ENCODE results near the gene ANKRD29. TPM values are rescaled to one million over a fixed set of nuclear protein-coding genes. Genes with fewer than 3 reads are reported as not detected.

ANKRD29 gene
- total RNA-seq, 1 experiment from 2014 or later, result 8.2 TPM

- Histone ChIP-seq H3K27me3 (replicated peaks; ENCODE audit: control insufficient read depth, insufficient read depth, low read length) (no peaks in the 10 kb centered on the region), H3K4me1 (0 out of 2 replicates have a peak, but pooled peaks cover 7% of the 10 kb centered on the region), H3K4me3 (ENCODE audit: low read depth, low read length) (peak overlapping the region; percentile 16), H3K36me3 (ENCODE audit: control insufficient read depth, insufficient read depth, low read length) (no peaks in the 10 kb centered on the region), H3K9me3 (no peaks in the 10 kb centered on the region)
- H3K9me3 Mint-ChIP-seq (ENCODE audit: unreplicated experiment), result no peaks in the 10 kb centered on the region
- BruUV-seq (replicated peaks), result no TSS peak
- no peak overlapping the region for H3K27ac Mint-ChIP-seq (ENCODE audit: unreplicated experiment)
- POLR2A ChIA-PET, result no interaction called here
- TF ChIP-seq CTCF (IDR thresholded peaks at IDR 0.05; ENCODE audit: insufficient read depth in 1 of 2, low read depth in 1 of 2, low read length in 1 of 2, severe bottlenecking in 1 of 2, unreplicated experiment in 1 of 2), result no peak
- H3K4me1 Mint-ChIP-seq (ENCODE audit: low read depth, unreplicated experiment), result peaks cover 8% of the 10 kb centered on the region
- H3K27me3 Mint-ChIP-seq (ENCODE audit: insufficient read depth, unreplicated experiment), result no peaks in the 10 kb centered on the region
- H3K36me3 Mint-ChIP-seq (ENCODE audit: insufficient read depth, unreplicated experiment), result no peaks in the 10 kb centered on the region
- intact Hi-C loops (cut with micrococcal nuclease; ENCODE audit: unreplicated experiment), result no loop called here
- no peak for DNase-seq
- CTCF ChIA-PET, result interaction anchor here (1.2 kb wide), 1 partner anchor 84 kb away, joined by 8 read pairs; no protein-coding TSS in a partner anchor
- H3K4me3 Mint-ChIP-seq (ENCODE audit: unreplicated experiment), result no peak overlapping the region
Measured at GRCh38 chr18:23618862-23619387, 43.8 kb downstream of the ANKRD29 start.

DNA sequence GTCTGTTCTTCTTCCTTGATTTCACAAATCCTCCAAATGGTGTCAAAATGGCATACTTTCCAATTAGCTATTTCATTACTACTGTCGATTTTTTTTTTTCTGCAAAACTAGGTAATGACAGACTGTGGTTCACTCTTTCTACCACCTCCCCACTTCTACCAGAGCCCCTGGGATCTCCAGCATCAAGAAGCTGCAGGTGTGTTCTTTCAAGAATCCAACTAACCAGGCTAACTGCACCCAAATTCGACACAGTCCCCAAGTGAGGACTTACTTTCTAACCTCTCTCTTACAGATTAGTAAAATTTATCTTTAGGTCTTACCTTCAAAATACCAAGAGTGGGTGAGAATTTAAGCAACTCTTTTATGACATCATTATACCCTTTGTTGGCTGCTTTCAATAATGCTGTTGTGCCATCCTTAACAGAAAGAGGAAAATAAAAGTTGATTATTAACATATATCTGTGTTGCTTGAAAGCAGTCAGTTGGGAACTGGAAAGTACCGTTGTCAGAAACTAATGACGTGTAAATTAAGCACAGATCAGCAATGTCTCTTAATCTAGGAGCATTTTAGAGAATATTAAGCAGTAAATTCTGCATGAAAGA lies 45.2 kb downstream of the ANKRD29 start:
- BruUV-seq (replicated peaks), result no TSS peak
- H3K9me3 Mint-ChIP-seq (ENCODE audit: unreplicated experiment), result no peaks in the 10 kb centered on the region
- H3K27me3 Mint-ChIP-seq (ENCODE audit: insufficient read depth, unreplicated experiment), result no peaks in the 10 kb centered on the region
- ChIA-PET POLR2A (no interaction called here), CTCF (no interaction called here)
- H3K4me3 ChIP-seq (ENCODE audit: low read depth, low read length), result no peak overlapping the region
- intact Hi-C loops (cut with micrococcal nuclease; ENCODE audit: unreplicated experiment), result no loop called here
- H3K4me1 ChIP-seq, result peaks cover 11% of the 10 kb centered on the region
- no peaks in the 10 kb centered on the region for H3K36me3 Mint-ChIP-seq (ENCODE audit: insufficient read depth, unreplicated experiment)
- no peaks in the 10 kb centered on the region for H3K9me3 ChIP-seq
- no peak overlapping the region for H3K4me3 Mint-ChIP-seq (ENCODE audit: unreplicated experiment)
- H3K4me1 Mint-ChIP-seq (ENCODE audit: low read depth, unreplicated experiment), result peaks cover 11% of the 10 kb centered on the region
- TF ChIP-seq CTCF (IDR thresholded peaks at IDR 0.05; ENCODE audit: insufficient read depth in 1 of 2, low read depth in 1 of 2, low read length in 1 of 2, severe bottlenecking in 1 of 2, unreplicated experiment in 1 of 2), result no peak
- H3K27ac Mint-ChIP-seq (ENCODE audit: unreplicated experiment), result no peak overlapping the region
- H3K36me3 ChIP-seq (ENCODE audit: control insufficient read depth, insufficient read depth, low read length), result no peaks in the 10 kb centered on the region
- no peaks in the 10 kb centered on the region for H3K27me3 ChIP-seq (replicated peaks; ENCODE audit: control insufficient read depth, insufficient read depth, low read length)
- no peak for DNase-seq

- no peaks in the 10 kb centered on the region for H3K27me3 Mint-ChIP-seq (ENCODE audit: insufficient read depth, unreplicated experiment)
- no TSS peak for BruUV-seq (replicated peaks)
- no peaks in the 10 kb centered on the region for H3K9me3 ChIP-seq
- CTCF ChIA-PET, result no interaction called here
- no peak overlapping the region for H3K27ac Mint-ChIP-seq (ENCODE audit: unreplicated experiment)
- H3K4me3 Mint-ChIP-seq (ENCODE audit: unreplicated experiment), result no peak overlapping the region
- POLR2A ChIA-PET, result no interaction called here
- no peaks in the 10 kb centered on the region for H3K36me3 Mint-ChIP-seq (ENCODE audit: insufficient read depth, unreplicated experiment)
- intact Hi-C loops (cut with micrococcal nuclease; ENCODE audit: unreplicated experiment), result no loop called here
- no peaks in the 10 kb centered on the region for H3K9me3 Mint-ChIP-seq (ENCODE audit: unreplicated experiment)
- TF ChIP-seq CTCF (IDR thresholded peaks at IDR 0.05; ENCODE audit: insufficient read depth in 1 of 2, low read depth in 1 of 2, low read length in 1 of 2, severe bottlenecking in 1 of 2, unreplicated experiment in 1 of 2), result no peak
- H3K36me3 ChIP-seq (ENCODE audit: control insufficient read depth, insufficient read depth, low read length), result no peaks in the 10 kb centered on the region
- H3K4me1 Mint-ChIP-seq (ENCODE audit: low read depth, unreplicated experiment), result peaks cover 20% of the 10 kb centered on the region
- peaks cover 17% of the 10 kb centered on the region for H3K4me1 ChIP-seq
- DNase-seq, result no peak
- H3K27me3 ChIP-seq (replicated peaks; ENCODE audit: control insufficient read depth, insufficient read depth, low read length), result no peaks in the 10 kb centered on the region
- H3K4me3 ChIP-seq (ENCODE audit: low read depth, low read length), result no peak overlapping the region
Measured at GRCh38 chr18:23616258-23616657, 46.5 kb downstream of the ANKRD29 start.

Measured in Caco-2 (cell line).